HG02970 (cell line): ENCODE data around the gene FER.
"Not testable (repeated sequence)": the region's sequence is repeated elsewhere in the genome, so short reads cannot be mapped to it uniquely, and the experiment has no call there.

Experiments
- ATAC-seq: cut with Tn5 transposase; IDR thresholded peaks from one replicate; pipeline ENCODE4 v1.9.1; 2021; ENCODE audit warnings: mild to moderate bottlenecking, moderate library complexity, moderate number of reproducible peaks; ENCODE audit not compliant: unreplicated experiment, low FRiP score

Gene FER

GRCh38 chr5:108866097-108866496 lies 118.4 kb downstream of the FER start:
- ATAC-seq: not testable (repeated sequence)

- no peak for ATAC-seq
Observed at GRCh38 chr5:108867656-108868055, 120.0 kb downstream of the FER start.

- no peak for ATAC-seq
Observed at GRCh38 chr5:108869066-108869465, 121.4 kb downstream of the FER start.

GRCh38 chr5:108876451-108876850 lies 128.8 kb downstream of the FER start:
- ATAC-seq: no peak

- no peak for ATAC-seq
Observed at GRCh38 chr5:108878756-108879155, 131.1 kb downstream of the FER start.

- ATAC-seq: no peak
Observed at GRCh38 chr5:108881133-108881532, 133.4 kb downstream of the FER start.

GRCh38 chr5:108884736-108885135 lies 137.0 kb downstream of the FER start:
- ATAC-seq: no peak

- no peak for ATAC-seq
Observed at GRCh38 chr5:108898257-108898656, 150.6 kb downstream of the FER start.

- ATAC-seq: no peak
Observed at GRCh38 chr5:108898707-108899106, 151.0 kb downstream of the FER start.

- ATAC-seq: not testable (repeated sequence)
Observed at GRCh38 chr5:108899244-108899643, 151.5 kb downstream of the FER start.

- no peak for ATAC-seq
Observed at GRCh38 chr5:108900668-108901067, 153.0 kb downstream of the FER start.

GRCh38 chr5:108905805-108906204 lies 158.1 kb downstream of the FER start:
- ATAC-seq: no peak

GRCh38 chr5:108910627-108911026 lies 162.9 kb downstream of the FER start:
- ATAC-seq: no peak

- no peak for ATAC-seq
Observed at GRCh38 chr5:108911055-108911454, 163.4 kb downstream of the FER start.

GRCh38 chr5:108917596-108917995 lies 169.9 kb downstream of the FER start:
- no peak for ATAC-seq

GRCh38 chr5:108919591-108920326 lies 172.1 kb downstream of the FER start:
- no peak for ATAC-seq

- ATAC-seq: no peak
Observed at GRCh38 chr5:108924457-108924961, 176.8 kb downstream of the FER start.

- ATAC-seq: no peak
Observed at GRCh38 chr5:108925073-108925472, 177.4 kb downstream of the FER start.

GRCh38 chr5:108930107-108930506 lies 182.4 kb downstream of the FER start:
- no peak for ATAC-seq

GRCh38 chr5:108935611-108936010 lies 187.9 kb downstream of the FER start:
- no peak for ATAC-seq

GRCh38 chr5:108937221-108937620 lies 189.5 kb downstream of the FER start:
- no peak for ATAC-seq

GRCh38 chr5:108940506-108940905 lies 192.8 kb downstream of the FER start:
- ATAC-seq: no peak
